GM18951 (cell line): ENCODE results near the gene GPR153.

Experiments used
- POLR2A ChIP-seq: IDR thresholded peaks from 4 replicates; pipeline ENCODE4 v1.6.1; 2011; ENCODE audit warnings: mild to moderate bottlenecking; ENCODE audit not compliant: insufficient read length, insufficient read depth; ENCODE audit errors: extremely low read depth
- in situ Hi-C: fragments of 300-500 bp; cut with MboI; formaldehyde crosslinking; loops from one replicate; pipeline ENCODE4 v1.12.0; 2022; ENCODE audit warnings: low sequenced_read_pairs, mixed read lengths, inconsistent platforms; ENCODE audit not compliant: unreplicated experiment

The GPR153 gene

GRCh38 chr1:6271006-6271405, 10.1 kb upstream of the GPR153 start:
- no peak for TF ChIP-seq POLR2A
- in situ Hi-C loops, result no loop called here

- in situ Hi-C loops, result no loop called here
- no peak for TF ChIP-seq POLR2A
Observed at GRCh38 chr1:6270401-6270800, 9.5 kb upstream of the GPR153 start.

- in situ Hi-C loops, result no loop called here
- no peak for TF ChIP-seq POLR2A
Observed at GRCh38 chr1:6269720-6270400, 9.0 kb upstream of the GPR153 start.

GRCh38 chr1:6269296-6269695, 8.4 kb upstream of the GPR153 start:
- no peak for TF ChIP-seq POLR2A
- in situ Hi-C loops, result no loop called here

GRCh38 chr1:6268415-6268814, 7.5 kb upstream of the GPR153 start:
- in situ Hi-C loops, result no loop called here
- TF ChIP-seq POLR2A, result no peak

GRCh38 chr1:6267686-6268322, 6.9 kb upstream of the GPR153 start:
- TF ChIP-seq POLR2A, result no peak
- in situ Hi-C loops, result no loop called here

- in situ Hi-C loops, result no loop called here
- no peak for TF ChIP-seq POLR2A
Observed at GRCh38 chr1:6266641-6267040, 5.7 kb upstream of the GPR153 start.

GRCh38 chr1:6265151-6265550, 4.3 kb upstream of the GPR153 start:
- in situ Hi-C loops, result no loop called here
- TF ChIP-seq POLR2A, result no peak

GRCh38 chr1:6263716-6264115, 2.8 kb upstream of the GPR153 start:
- TF ChIP-seq POLR2A, result no peak
- in situ Hi-C loops, result no loop called here

- no peak for TF ChIP-seq POLR2A
- in situ Hi-C loops, result no loop called here
Observed at GRCh38 chr1:6262555-6263420, 1.9 kb upstream of the GPR153 start.

GRCh38 chr1:6261615-6261995, 707 bp upstream of the GPR153 start:
- in situ Hi-C loops, result no loop called here
- TF ChIP-seq POLR2A, result no peak

- in situ Hi-C loops, result no loop called here
- TF ChIP-seq POLR2A, result no peak
Observed at GRCh38 chr1:6260433-6260934, 414 bp downstream of the GPR153 start.
